Ovary (tissue), 9 donors: ENCODE data around the gene ZNF408. TPM values are rescaled to one million over a fixed set of nuclear protein-coding genes. Genes with fewer than 3 reads are reported as not detected.

ENCODE experiments used
- DNase-seq, 5 donors: peaks; one replicate each; pipeline ENCODE4 v3.0.0-alpha.2; 2019 to 2020
- H3K27ac ChIP-seq, 2 donors: fragments of 200-600 bp; one replicate each; pipeline versions ENCODE4 v1.5.1 to v1.8.0; 2019 to 2022
- H3K27me3 ChIP-seq: fragments of 200-600 bp; one replicate; pipeline ENCODE4 v1.8.0; 2022
- H3K36me3 ChIP-seq: fragments of 200-600 bp; sonication (generic); one replicate; pipeline ENCODE4 v1.5.1; 2019
- H3K4me1 ChIP-seq: one replicate; pipeline ENCODE4 v1.8.1; 2013; ENCODE audit warnings: mild to moderate bottlenecking, moderate library complexity; ENCODE audit not compliant: insufficient read depth
- H3K4me3 ChIP-seq: fragments of 200-600 bp; sonication (generic); one replicate; pipeline ENCODE4 v1.5.1; 2017
- H3K9me3 ChIP-seq, 2 donors: fragments of 200-600 bp in 1 of 2; sonication (generic) in 1 of 2; one replicate each; pipeline versions ENCODE4 v1.5.1 to v1.8.1; 2013 to 2019; ENCODE audit warnings: mild to moderate bottlenecking in 1 of 2, moderate library complexity in 1 of 2
- EP300 ChIP-seq: sonication (generic); formaldehyde crosslinking; IDR thresholded peaks from one replicate; pipeline ENCODE4 v1.6.1; 2017; ENCODE audit warnings: antibody characterized with exemption
- POLR2A ChIP-seq: fragments of 450-650 bp; IDR thresholded peaks from one replicate; pipeline ENCODE4 v1.6.1; 2017; ENCODE audit warnings: antibody characterized with exemption, mild to moderate bottlenecking, moderate library complexity
- WGBS, 3 donors: extraction: QIAGEN DNeasy Blood & Tissue Kit in 1 of 3; methylation state at CpG; one replicate each; pipeline versions ENCODE4 v1.1.5 to v1.1.7; 2013 to 2017; 5-methylcytosine and 5-hydroxymethylcytosine counted together
- intact Hi-C, 4 donors: fragments of 100-400 bp; cut with DNase I; formaldehyde crosslinking; loops; one replicate each; pipeline versions ENCODE4 v1.11.0 to v1.15.1; 2022 to 2023
- polyA plus RNA-seq, 2 donors: library from polyadenylated mRNA; stranded (reverse); fragments of 200-250 nt in 1 of 2; fragments of 350-450 nt in 1 of 2; fragmentation: Illumina TruSeq in 1 of 2; extraction: RNeasy Lipid Tissue Mini Kit (QIAGEN cat#74804) in 1 of 2; gene quantifications; one replicate each; pipeline ENCODE4 v1.2.3, GENCODE V29; 2013 to 2014
- total RNA-seq, 7 donors: library from RNA; depleted of rRNA in 2 of 7; stranded (reverse); fragments of >200 nt in 2 of 7; fragmentation: NEBNext Ultra II Directional in 3 of 7; extraction: Animal tissue kit (Norgen Biotek cat#: 25700) in 3 of 7; gene quantifications; one replicate each; pipeline versions ENCODE4 v1.1.0 to v1.2.4, GENCODE V29; 2016 to 2023
- TF ChIP-seq, protein P1 (sequence below), 3 donors: fragments of 450-650 bp in 2 of 3; fragments of 200-600 bp in 1 of 3; IDR thresholded peaks; one replicate each; pipeline versions ENCODE4 v1.5.1 to v1.8.0; 2016 to 2022; ENCODE audit warnings: antibody characterized with exemption in 3 of 3, mild to moderate bottlenecking in 1 of 3
- donor health status: DM: no; HTN: no; CAD: no; lungs with moderate emphysema.
- donor health status: DM: no; HTN: no; CAD: no.
- donor health status: Bipolar disorder and iron deficiency.
- donor health status: DM: yes; HTN: yes; CAD: no.
- donor health status: DM: no; HTN: no; CAD: no.
- donor health status: DM: yes; HTN: yes; CAD: no.

ZNF408 gene
- total and polyA plus RNA-seq, 9 donors = 1.4 to 11.6 (median 7.8) TPM

DNA sequence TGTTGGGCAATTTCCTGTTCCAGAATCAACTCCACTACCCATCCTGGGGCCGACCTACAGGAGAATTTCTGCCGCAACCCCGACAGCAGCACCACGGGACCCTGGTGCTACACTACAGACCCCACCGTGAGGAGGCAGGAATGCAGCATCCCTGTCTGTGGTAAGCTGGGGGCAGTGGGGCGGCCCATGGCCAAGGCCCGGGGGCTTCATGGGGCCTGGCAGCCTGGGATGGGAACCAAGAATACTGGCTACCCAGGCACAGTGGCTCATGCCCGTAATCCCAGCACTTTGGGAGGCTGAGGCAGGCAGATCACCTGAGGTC is 22.5 kb downstream of the ZNF408 start:
- 81 to 89% (median 83%) methylated on average over 8 of the region's 8 CpGs for WGBS, 3 donors
- Histone ChIP-seq H3K4me1 (no peaks in the 10 kb centered on the region), H3K9me3 (no peaks in the 10 kb centered on the region), H3K4me3 (no peak overlapping the region), H3K27me3 (no peaks in the 10 kb centered on the region), H3K36me3 (no peaks in the 10 kb centered on the region), H3K27ac (no peak overlapping the region)
- intact Hi-C loops = no loop called here
- DNase-seq = no peak
- no peak for TF ChIP-seq POLR2A
- TF ChIP-seq, protein P1, sequence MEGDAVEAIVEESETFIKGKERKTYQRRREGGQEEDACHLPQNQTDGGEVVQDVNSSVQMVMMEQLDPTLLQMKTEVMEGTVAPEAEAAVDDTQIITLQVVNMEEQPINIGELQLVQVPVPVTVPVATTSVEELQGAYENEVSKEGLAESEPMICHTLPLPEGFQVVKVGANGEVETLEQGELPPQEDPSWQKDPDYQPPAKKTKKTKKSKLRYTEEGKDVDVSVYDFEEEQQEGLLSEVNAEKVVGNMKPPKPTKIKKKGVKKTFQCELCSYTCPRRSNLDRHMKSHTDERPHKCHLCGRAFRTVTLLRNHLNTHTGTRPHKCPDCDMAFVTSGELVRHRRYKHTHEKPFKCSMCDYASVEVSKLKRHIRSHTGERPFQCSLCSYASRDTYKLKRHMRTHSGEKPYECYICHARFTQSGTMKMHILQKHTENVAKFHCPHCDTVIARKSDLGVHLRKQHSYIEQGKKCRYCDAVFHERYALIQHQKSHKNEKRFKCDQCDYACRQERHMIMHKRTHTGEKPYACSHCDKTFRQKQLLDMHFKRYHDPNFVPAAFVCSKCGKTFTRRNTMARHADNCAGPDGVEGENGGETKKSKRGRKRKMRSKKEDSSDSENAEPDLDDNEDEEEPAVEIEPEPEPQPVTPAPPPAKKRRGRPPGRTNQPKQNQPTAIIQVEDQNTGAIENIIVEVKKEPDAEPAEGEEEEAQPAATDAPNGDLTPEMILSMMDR (IDR thresholded peaks at IDR 0.05) = no peak
- TF ChIP-seq EP300 = no peak

DNA sequence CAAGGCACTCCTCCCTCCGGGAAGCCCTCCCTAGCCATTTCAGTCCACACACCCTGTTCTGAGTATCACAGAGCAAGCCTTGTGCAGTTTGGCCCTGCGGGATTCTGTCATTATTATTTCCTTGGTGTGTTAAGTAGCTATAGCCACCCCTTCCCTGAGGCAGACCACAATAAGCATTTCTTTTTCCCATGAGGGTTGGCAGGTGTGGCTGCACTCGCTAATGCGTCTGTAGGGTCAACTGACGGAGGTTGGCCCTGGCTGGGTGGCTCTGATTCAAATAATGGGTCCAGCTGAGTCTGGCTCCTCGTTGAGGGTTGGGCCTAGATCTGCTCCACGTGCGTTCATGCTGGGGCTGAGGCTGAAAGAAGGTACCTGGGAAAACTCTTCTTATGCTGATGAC is 23.3 kb downstream of the ZNF408 start:
- Histone ChIP-seq H3K36me3 (no peaks in the 10 kb centered on the region), H3K27me3 (no peaks in the 10 kb centered on the region), H3K27ac (no peak overlapping the region), H3K9me3 (no peaks in the 10 kb centered on the region), H3K4me3 (no peak overlapping the region), H3K4me1 (no peaks in the 10 kb centered on the region)
- no peak for DNase-seq
- intact Hi-C loops = no loop called here
- 61 to 66% (median 63%) methylated on average over 8 of the region's 8 CpGs for WGBS, 3 donors
- TF ChIP-seq POLR2A (no peak), EP300 (no peak)
- TF ChIP-seq, protein P1 (IDR thresholded peaks at IDR 0.05) = no peak

DNA sequence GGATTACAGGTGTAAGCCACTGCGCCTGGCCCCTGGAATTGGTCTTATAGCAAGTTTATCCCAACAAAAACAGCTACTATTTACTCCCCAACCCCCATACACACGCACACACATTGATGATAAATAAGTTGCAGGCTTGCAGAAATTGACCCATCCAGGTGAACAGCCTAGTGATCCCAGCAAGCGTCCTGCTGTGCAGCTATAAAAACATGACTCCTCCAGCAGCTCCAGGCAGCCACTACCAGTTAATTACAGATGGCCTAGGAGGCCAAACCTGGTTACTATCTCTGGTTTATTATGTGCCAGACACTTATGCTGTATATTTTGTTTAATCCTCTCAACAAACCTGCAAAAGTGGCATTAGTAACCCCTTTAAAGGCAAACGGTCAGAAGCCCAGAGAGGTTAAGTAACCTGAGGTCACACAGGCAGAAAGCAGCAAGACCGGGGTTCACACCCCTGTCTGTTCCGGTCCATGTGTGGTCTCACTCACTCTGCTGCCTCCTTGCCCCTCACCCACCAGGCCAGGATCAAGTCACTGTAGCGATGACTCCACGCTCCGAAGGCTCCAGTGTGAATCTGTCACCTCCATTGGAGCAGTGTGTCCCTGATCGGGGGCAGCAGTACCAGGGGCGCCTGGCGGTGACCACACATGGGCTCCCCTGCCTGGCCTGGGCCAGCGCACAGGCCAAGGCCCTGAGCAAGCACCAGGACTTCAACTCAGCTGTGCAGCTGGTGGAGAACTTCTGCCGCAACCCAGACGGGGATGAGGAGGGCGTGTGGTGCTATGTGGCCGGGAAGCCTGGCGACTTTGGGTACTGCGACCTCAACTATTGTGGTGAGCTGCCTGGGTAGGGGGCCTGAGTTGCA is 24.7 kb downstream of the ZNF408 start:
- Histone ChIP-seq H3K9me3 (no peaks in the 10 kb centered on the region), H3K27ac (no peak overlapping the region), H3K36me3 (no peaks in the 10 kb centered on the region), H3K4me3 (no peak overlapping the region), H3K4me1 (no peaks in the 10 kb centered on the region), H3K27me3 (no peaks in the 10 kb centered on the region)
- 86 to 89% (median 88%) methylated on average over 19 of the region's 19 CpGs for WGBS, 3 donors
- intact Hi-C loops = no loop called here
- TF ChIP-seq POLR2A (no peak), EP300 (no peak)
- TF ChIP-seq, protein P1 (IDR thresholded peaks at IDR 0.05) = no peak
- DNase-seq = no peak

DNA sequence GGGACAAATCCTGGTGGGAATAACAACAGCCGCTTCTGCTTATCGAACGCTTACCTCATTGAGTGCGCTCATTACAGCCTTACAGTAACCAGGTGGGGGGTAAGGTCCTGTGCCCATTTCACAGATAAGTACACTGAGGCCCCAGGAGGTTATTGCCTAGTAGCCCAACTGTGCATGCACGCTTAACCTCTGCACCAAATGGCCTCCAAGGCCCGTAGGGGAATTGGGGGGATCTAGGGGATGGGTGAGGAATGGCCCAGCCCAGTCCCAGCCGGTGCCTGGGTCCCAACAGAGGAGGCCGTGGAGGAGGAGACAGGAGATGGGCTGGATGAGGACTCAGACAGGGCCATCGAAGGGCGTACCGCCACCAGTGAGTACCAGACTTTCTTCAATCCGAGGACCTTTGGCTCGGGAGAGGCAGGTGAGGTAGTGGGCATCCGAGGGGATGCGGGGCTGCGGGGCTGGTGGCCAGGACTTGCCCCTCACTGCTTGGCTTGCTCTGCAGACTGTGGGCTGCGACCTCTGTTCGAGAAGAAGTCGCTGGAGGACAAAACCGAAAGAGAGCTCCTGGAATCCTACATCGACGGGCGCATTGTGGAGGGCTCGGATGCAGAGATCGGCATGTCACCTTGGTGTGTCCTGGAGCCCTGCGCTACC is 25.5 kb downstream of the ZNF408 start:
- Histone ChIP-seq H3K9me3 (no peaks in the 10 kb centered on the region), H3K4me1 (no peaks in the 10 kb centered on the region), H3K27ac (no peak overlapping the region), H3K36me3 (no peaks in the 10 kb centered on the region), H3K27me3 (no peaks in the 10 kb centered on the region), H3K4me3 (no peak overlapping the region)
- 90 to 94% (median 91%) methylated on average over 26 of the region's 26 CpGs for WGBS, 3 donors
- DNase-seq = no peak
- intact Hi-C loops = no loop called here
- TF ChIP-seq POLR2A = no peak
- TF ChIP-seq EP300 = no peak
- TF ChIP-seq, protein P1 (IDR thresholded peaks at IDR 0.05) = no peak
